CD4-positive, alpha-beta memory T cell (primary cell): Measurements from ENCODE around the gene C19orf53. TPM values are rescaled to one million over a fixed set of nuclear protein-coding genes. Genes with fewer than 3 reads are reported as not detected.
A peak's percentile ranks its signal among the peaks of the same experiment; 100 is the strongest.

Experiments used
- CTCF ChIA-PET: fragments of 350-600 bp; sonication (Branson Sonifier 250); formaldehyde crosslinking; loops from one replicate; lab custom pipeline; 2021; ENCODE audit warnings: inconsistent platforms; ENCODE audit not compliant: partially characterized antibody; lab: Charles Lee
- POLR2A ChIA-PET: fragments of 350-600 bp; sonication (Branson Sonifier 250); formaldehyde crosslinking; loops from one replicate; lab custom pipeline; 2021; ENCODE audit not compliant: partially characterized antibody; lab: Charles Lee
- DNase-seq, 5 donors: peaks; one replicate each; pipeline versions ENCODE4 v3.0.0 to v3.0.0-alpha.2; 2020 to 2022; ENCODE audit warnings: mixed read lengths in 1 of 5
- H3K27ac ChIP-seq: one replicate; pipeline ENCODE4 v1.7.0; 2013; ENCODE audit warnings: low read depth, low read length
- H3K27me3 ChIP-seq: 2 replicates; pipeline ENCODE4 v1.7.0; 2013; ENCODE audit warnings: mild to moderate bottlenecking, low read length, moderate library complexity; ENCODE audit not compliant: insufficient read depth
- H3K36me3 ChIP-seq: 2 replicates; pipeline ENCODE4 v1.7.0; 2013; ENCODE audit warnings: mild to moderate bottlenecking, low read length, moderate library complexity; ENCODE audit not compliant: insufficient read depth
- H3K4me1 ChIP-seq: 2 replicates; pipeline ENCODE4 v1.7.0; 2013; ENCODE audit warnings: mild to moderate bottlenecking, low read length, moderate library complexity; ENCODE audit not compliant: insufficient read depth
- H3K4me3 ChIP-seq, 2 donors: one replicate each; pipeline ENCODE4 v1.7.0; 2013; ENCODE audit warnings: low read length in 2 of 2, mild to moderate bottlenecking in 1 of 2
- H3K9me3 ChIP-seq, 2 donors: one replicate each; pipeline ENCODE4 v1.7.0; 2013; ENCODE audit warnings: low read length in 2 of 2, control low read depth in 1 of 2; ENCODE audit not compliant: control insufficient read depth in 1 of 2
- H3K27ac Mint-ChIP-seq, 7 donors: one replicate each; pipeline ENCODE4 v1.8.0; 2020 to 2021; ENCODE audit warnings: mixed read lengths in 7 of 7, mild to moderate bottlenecking in 6 of 7, inconsistent platforms in 3 of 7, moderate library complexity in 3 of 7
- H3K27me3 Mint-ChIP-seq, 2 donors: one replicate each; pipeline ENCODE4 v1.8.0; 2020 to 2021; ENCODE audit warnings: mixed read lengths in 2 of 2
- H3K36me3 Mint-ChIP-seq, 2 donors: one replicate each; pipeline ENCODE4 v1.8.0; 2020 to 2021; ENCODE audit warnings: mixed read lengths in 2 of 2, inconsistent platforms in 1 of 2, mild to moderate bottlenecking in 1 of 2
- H3K4me1 Mint-ChIP-seq, 4 donors: one replicate each; pipeline ENCODE4 v1.8.0; 2020 to 2021; ENCODE audit warnings: mixed read lengths in 4 of 4, mild to moderate bottlenecking in 1 of 4
- H3K4me3 Mint-ChIP-seq, 8 donors: one replicate each; pipeline ENCODE4 v1.8.0; 2020 to 2021; ENCODE audit warnings: mixed read lengths in 8 of 8, mild to moderate bottlenecking in 7 of 8, moderate library complexity in 6 of 8, inconsistent platforms in 3 of 8
- H3K9me3 Mint-ChIP-seq, 8 donors: one replicate each; pipeline ENCODE4 v1.8.0; 2020 to 2021; ENCODE audit warnings: mixed read lengths in 8 of 8, mild to moderate bottlenecking in 5 of 8, inconsistent platforms in 3 of 8, moderate library complexity in 1 of 8
- intact Hi-C: fragments of 100-400 bp; cut with micrococcal nuclease; formaldehyde crosslinking; loops from one replicate; pipeline ENCODE4 v1.15.1; 2023
- polyA plus RNA-seq, 2 donors: library from polyadenylated mRNA; unstranded; fragments of 300-500 nt; fragmentation: Illumina TruSeq; gene quantifications; one replicate each; pipeline ENCODE4 v1.2.3, GENCODE V29; 2021
- total RNA-seq, 2 experiments: library from RNA; stranded (reverse); gene quantifications; one replicate each; pipeline ENCODE4 v1.2.3, GENCODE V29; 2021

The C19orf53 gene
- 10 to 100 TPM; 84.3 to 85.0 TPM for total RNA-seq
- 100 to 1,000 TPM; 207 to 257 TPM for polyA plus RNA-seq

DNA sequence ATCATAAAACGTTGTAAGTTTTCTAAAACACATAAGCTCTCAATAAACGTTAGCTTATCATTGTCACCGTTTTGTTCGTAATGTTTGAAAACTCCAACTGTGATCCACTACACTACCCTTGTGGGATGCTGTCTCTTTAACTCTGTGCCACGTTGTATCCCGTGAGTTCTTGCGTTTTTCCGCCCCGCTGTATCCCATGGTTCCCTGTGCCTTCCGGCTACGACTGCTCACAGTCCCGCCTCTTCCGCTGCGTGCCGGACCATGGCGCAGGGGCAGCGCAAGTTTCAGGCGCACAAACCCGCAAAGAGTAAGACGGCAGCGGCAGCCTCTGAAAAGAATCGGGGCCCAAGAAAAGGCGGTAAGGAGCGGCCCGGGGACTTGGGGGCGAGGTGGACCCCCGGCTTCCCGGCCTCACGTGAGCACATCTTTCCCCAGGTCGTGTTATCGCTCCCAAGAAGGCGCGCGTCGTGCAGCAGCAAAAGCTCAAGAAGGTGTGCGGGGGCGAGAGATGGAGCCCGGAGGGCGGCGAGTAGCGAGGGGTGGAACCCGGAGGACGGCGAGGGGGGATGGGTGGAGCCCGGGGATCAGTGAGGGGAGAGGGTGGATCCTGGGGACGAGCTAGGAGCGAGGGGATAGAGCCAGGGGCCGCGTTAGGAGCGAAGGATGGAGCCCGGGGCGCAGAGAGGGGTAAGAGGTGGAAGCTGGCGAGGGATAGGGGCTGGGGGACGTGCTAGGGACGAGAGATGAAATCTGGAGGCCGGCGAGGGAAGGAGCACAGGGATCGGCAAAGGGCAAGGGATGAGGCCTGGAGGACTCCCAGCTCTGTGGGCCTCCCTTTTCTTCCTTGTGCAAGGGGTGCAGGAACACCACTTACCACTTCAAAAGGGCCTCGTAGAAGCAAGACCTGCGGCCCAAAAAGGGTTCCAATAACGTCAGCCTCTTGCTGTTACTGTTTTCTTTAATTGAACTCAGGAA is at the start of gene C19orf53:
TSS of gene C19orf53 (plus strand) at position 240 of the 975 bp plus-strand sequence. CDS start at position 262, 22 bp downstream.
- DNase-seq, result peak; percentile 84 to 92 (median 87)
- peaks cover 14 to 52% of the 10 kb centered on the region in 2 donors for H3K36me3 Mint-ChIP-seq

GRCh38 chr19:13726323-13726722 is 47.9 kb upstream of the C19orf53 start:
- no peak overlapping the region for H3K27ac ChIP-seq
- DNase-seq, result no peak
- intact Hi-C loops, result no loop called here
- H3K4me1 Mint-ChIP-seq, result peaks cover 3 to 11% (median 7%) of the 10 kb centered on the region in 4 donors
- H3K27me3 ChIP-seq, result no peaks in the 10 kb centered on the region
- CTCF ChIA-PET, result no interaction called here
- no peak overlapping the region for H3K4me3 Mint-ChIP-seq
- H3K9me3 ChIP-seq, result no peaks in the 10 kb centered on the region
- POLR2A ChIA-PET, result no interaction called here
- no peaks in the 10 kb centered on the region for H3K36me3 Mint-ChIP-seq
- no peaks in the 10 kb centered on the region for H3K36me3 ChIP-seq
- H3K27me3 Mint-ChIP-seq, result no peaks in the 10 kb centered on the region
- peaks cover 11% of the 10 kb centered on the region for H3K4me1 ChIP-seq
- H3K9me3 Mint-ChIP-seq, result no peaks in the 10 kb centered on the region
- no peak overlapping the region for H3K27ac Mint-ChIP-seq
- H3K4me3 ChIP-seq, result no peak overlapping the region

More for the DNA sequence above, at the start of gene C19orf53:
- Mint-ChIP-seq H3K9me3 (no peaks in the 10 kb centered on the region), H3K4me1 (peaks cover 12 to 36% (median 25%) of the 10 kb centered on the region in 4 donors), H3K4me3 (peak within 1 kb of the TSS; percentile 96 to 100 (median 100)), H3K27me3 (no peaks in the 10 kb centered on the region), H3K27ac (peak within 1 kb of the TSS; percentile 92 to 100 (median 98))
- intact Hi-C loops, result loop anchor here (1.0 kb wide), 2 partner anchors 21 to 307 kb away; partner anchors contain the start of gene ZSWIM4
- Histone ChIP-seq H3K9me3 (no peaks in the 10 kb centered on the region), H3K4me3 (peak within 1 kb of the TSS; percentile 87 to 90), H3K27ac (peak within 1 kb of the TSS; percentile 84), H3K4me1 (peaks cover 23% of the 10 kb centered on the region), H3K27me3 (no peaks in the 10 kb centered on the region), H3K36me3 (peaks cover 29% of the 10 kb centered on the region)
- ChIA-PET CTCF (interaction anchor here (0.7 to 3.0 kb wide), 10 partner anchors 10 to 188 kb away, joined by 3 to 16 read pairs (median 3); partner anchors contain the start of gene ZSWIM4), POLR2A (interaction anchor here (0.5 to 3.3 kb wide), 25 partner anchors 9 to 1006 kb away, joined by 3 to 48 read pairs (median 5); partner anchors contain the start of genes IL27RA, MRI1 and ZSWIM4)

DNA sequence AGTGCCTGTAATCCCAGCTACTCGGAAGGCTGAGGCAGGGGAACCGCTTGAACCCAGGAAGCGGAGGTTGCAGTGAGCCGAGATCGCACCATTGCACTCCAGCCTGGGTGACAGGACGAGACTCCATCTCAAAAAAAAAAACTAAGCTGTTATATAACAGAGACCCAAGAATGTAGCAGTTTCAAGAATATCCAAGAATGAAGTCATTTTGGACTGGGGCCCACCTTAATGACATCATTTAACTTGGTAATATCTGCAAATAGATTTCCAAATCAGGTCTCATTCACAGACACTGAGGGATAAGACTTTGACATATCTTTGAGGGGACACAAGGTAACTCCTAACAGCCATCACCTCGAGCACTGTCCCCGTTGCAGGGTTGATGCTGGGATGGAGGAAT is 46.5 kb upstream of the C19orf53 start:
- H3K36me3 Mint-ChIP-seq, result no peaks in the 10 kb centered on the region
- no peak overlapping the region for H3K27ac Mint-ChIP-seq
- ChIA-PET POLR2A (no interaction called here), CTCF (no interaction called here)
- no peaks in the 10 kb centered on the region for H3K9me3 ChIP-seq
- intact Hi-C loops, result no loop called here
- no peaks in the 10 kb centered on the region for H3K27me3 ChIP-seq
- H3K9me3 Mint-ChIP-seq, result no peaks in the 10 kb centered on the region
- H3K4me3 Mint-ChIP-seq, result no peak overlapping the region
- H3K4me1 ChIP-seq, result peaks cover 19% of the 10 kb centered on the region
- no peak for DNase-seq
- H3K36me3 ChIP-seq, result no peaks in the 10 kb centered on the region
- H3K27me3 Mint-ChIP-seq, result no peaks in the 10 kb centered on the region
- H3K4me3 ChIP-seq, result no peak overlapping the region
- no peak overlapping the region for H3K27ac ChIP-seq
- peaks cover 6 to 19% (median 10%) of the 10 kb centered on the region in 4 donors for H3K4me1 Mint-ChIP-seq

GRCh38 chr19:13729859-13730258 is 44.4 kb upstream of the C19orf53 start:
- no peaks in the 10 kb centered on the region for H3K9me3 ChIP-seq
- POLR2A ChIA-PET, result interaction anchor here (1.1 kb wide), 1 partner anchor 18 kb away, joined by 3 read pairs; a partner anchor contains a TSS
- H3K27ac ChIP-seq, result no peak overlapping the region
- peak overlapping the region in 2 of 7 donors; percentile 9 to 47 for H3K27ac Mint-ChIP-seq
- no peaks in the 10 kb centered on the region for H3K9me3 Mint-ChIP-seq
- H3K4me1 ChIP-seq, result peaks cover 19% of the 10 kb centered on the region
- no peak for DNase-seq
- intact Hi-C loops, result loop anchor here (2.0 to 5.0 kb wide), 3 partner anchors 453 to 959 kb away; no protein-coding TSS in a partner anchor
- no peak overlapping the region for H3K4me3 ChIP-seq
- peaks cover 6 to 19% (median 10%) of the 10 kb centered on the region in 4 donors for H3K4me1 Mint-ChIP-seq
- CTCF ChIA-PET, result no interaction called here
- no peaks in the 10 kb centered on the region for H3K36me3 ChIP-seq
- H3K27me3 Mint-ChIP-seq, result no peaks in the 10 kb centered on the region
- H3K36me3 Mint-ChIP-seq, result no peaks in the 10 kb centered on the region
- H3K27me3 ChIP-seq, result no peaks in the 10 kb centered on the region
- H3K4me3 Mint-ChIP-seq, result peak overlapping the region in 2 of 8 donors; percentile 1 to 12

DNA sequence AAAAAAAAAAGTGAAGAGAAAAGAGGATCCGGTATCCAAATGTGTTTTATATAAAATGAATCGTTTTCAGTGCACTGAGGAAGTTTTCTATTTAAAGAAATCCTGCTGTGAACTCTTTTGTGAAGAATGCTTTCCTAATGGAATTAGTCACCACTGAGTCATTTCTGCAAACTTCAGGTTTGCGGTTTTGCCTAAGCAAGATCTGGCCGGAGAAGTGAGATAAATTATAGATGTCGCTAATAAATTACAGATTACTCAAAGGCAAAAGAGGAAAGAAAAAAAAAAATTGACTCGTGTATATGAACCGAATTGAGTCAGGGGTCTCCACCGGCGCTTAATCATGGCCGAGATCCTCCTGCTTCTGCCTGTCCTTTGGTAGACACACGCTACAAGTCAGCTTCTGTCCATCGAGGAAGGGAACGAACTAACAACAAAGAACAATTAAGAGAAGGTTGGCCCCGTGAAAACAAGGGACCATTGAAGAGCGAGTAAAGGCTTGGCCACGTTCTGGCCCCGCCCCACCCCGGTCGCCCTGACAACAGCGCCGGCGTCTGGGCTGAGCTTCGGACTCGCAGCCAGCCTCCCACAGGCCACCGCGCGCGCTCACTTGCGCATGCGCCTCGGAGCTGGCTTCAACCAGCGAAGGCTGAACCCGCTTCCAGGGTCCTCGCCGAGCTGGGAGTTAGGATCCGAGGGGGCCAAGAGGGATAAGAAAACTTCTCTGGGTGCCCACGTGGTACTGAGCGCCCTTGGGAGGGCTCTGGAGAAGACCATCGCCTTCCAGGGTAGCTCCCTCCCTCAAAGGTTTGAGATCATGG is 42.9 kb upstream of the C19orf53 start:
- CTCF ChIA-PET, result interaction anchor here (0.8 to 1.2 kb wide), 7 partner anchors 10 to 754 kb away, joined by 3 to 5 read pairs (median 4); partner anchors contain the start of gene C19orf53
- peak overlapping the region; percentile 89 to 97 (median 92) for H3K4me3 Mint-ChIP-seq

DNA sequence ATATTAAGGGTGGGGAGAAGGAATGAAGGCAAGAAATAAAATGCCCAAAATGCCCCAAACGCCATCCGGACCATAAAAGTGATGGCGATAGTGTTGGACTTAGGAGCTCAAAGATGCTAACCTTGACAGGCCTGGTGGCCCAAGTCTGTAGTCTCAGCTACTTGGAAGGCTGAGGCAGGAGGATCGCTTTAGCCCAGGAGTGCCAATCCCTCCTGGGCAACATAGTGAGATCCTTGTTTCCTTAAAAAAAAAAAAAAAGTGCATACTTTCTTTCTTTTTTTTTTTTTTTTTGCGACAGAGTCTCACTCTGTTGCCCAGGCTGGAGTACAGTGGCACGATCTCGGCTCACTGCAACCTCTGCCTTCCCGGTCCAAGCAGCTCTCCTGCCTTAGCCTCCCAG is 41.9 kb upstream of the C19orf53 start:
- POLR2A ChIA-PET, result interaction anchor here (0.6 to 2.6 kb wide), 7 partner anchors 10 to 114 kb away, joined by 3 to 38 read pairs (median 5); partner anchors contain the start of genes C19orf53 and ZSWIM4

More for the DNA sequence above, 42.9 kb upstream of the C19orf53 start:
- Mint-ChIP-seq H3K27me3 (no peaks in the 10 kb centered on the region), H3K4me1 (peaks cover 6 to 19% (median 10%) of the 10 kb centered on the region in 4 donors), H3K9me3 (no peaks in the 10 kb centered on the region), H3K36me3 (no peaks in the 10 kb centered on the region), H3K27ac (peak overlapping the region; percentile 73 to 97 (median 94))
- peak; percentile 92 to 93 (median 92) for DNase-seq
- intact Hi-C loops, result loop anchor here (1.0 to 5.0 kb wide), 4 partner anchors 16 to 957 kb away; a partner anchor contains a TSS
- Histone ChIP-seq H3K27ac (peak overlapping the region; percentile 59), H3K4me1 (peaks cover 19% of the 10 kb centered on the region), H3K27me3 (no peaks in the 10 kb centered on the region), H3K36me3 (no peaks in the 10 kb centered on the region), H3K4me3 (peak overlapping the region; percentile 79 to 87), H3K9me3 (no peaks in the 10 kb centered on the region)
- POLR2A ChIA-PET, result interaction anchor here (0.6 to 2.6 kb wide), 9 partner anchors 11 to 841 kb away, joined by 3 to 38 read pairs (median 4); partner anchors contain the start of genes C19orf53, NDUFB7 and ZSWIM4

More for the DNA sequence above, 41.9 kb upstream of the C19orf53 start:
- no peak overlapping the region for H3K4me3 ChIP-seq
- H3K27ac ChIP-seq, result no peak overlapping the region
- H3K36me3 ChIP-seq, result no peaks in the 10 kb centered on the region
- intact Hi-C loops, result loop anchor here (5.0 kb wide), 2 partner anchors 455 to 745 kb away; no protein-coding TSS in a partner anchor
- CTCF ChIA-PET, result interaction anchor here (1.2 kb wide), 2 partner anchors 11 to 454 kb away, joined by 4 to 5 read pairs; no protein-coding TSS in a partner anchor
- Mint-ChIP-seq H3K27ac (no peak overlapping the region), H3K4me3 (peak overlapping the region; percentile 68 to 94 (median 90)), H3K4me1 (peaks cover 6 to 19% (median 10%) of the 10 kb centered on the region in 4 donors), H3K9me3 (no peaks in the 10 kb centered on the region), H3K36me3 (no peaks in the 10 kb centered on the region), H3K27me3 (no peaks in the 10 kb centered on the region)
- no peaks in the 10 kb centered on the region for H3K27me3 ChIP-seq
- H3K9me3 ChIP-seq, result no peaks in the 10 kb centered on the region
- peaks cover 19% of the 10 kb centered on the region for H3K4me1 ChIP-seq
- DNase-seq, result no peak
